ENCODE measurements around the gene FBXL4.

Gene FBXL4

GRCh38 chr6:98947411-98948292 lies at the start of gene FBXL4:
TSS of gene FBXL4 (minus strand) at chr6:98947946. CDS start at chr6:98926988, 20,958 bp downstream.
- peak; percentile 68 to 82 (median 72) for DNase-seq

DNA sequence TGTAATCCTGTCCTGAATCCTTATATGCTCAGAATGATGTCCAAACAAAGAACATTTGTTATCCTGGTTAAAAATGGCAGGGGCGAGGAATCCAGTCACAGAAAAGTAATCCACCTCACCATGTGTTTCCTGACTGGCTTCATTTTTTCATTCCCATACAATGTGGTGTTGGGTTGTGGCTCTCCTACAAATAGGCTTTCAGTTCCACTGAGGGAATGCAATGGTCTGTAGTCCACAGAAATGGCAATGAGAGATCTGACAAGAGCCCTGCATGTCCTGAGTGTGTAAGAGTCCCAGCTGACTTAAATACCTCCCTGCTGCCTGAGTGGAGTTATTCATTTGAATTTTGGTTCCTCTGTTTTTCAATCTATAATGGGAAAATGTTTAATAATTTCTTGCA lies 47.4 kb upstream of the FBXL4 start:
- no peak for DNase-seq

- no peak for DNase-seq
Observed at GRCh38 chr6:98992535-98992934, 44.8 kb upstream of the FBXL4 start.

DNA sequence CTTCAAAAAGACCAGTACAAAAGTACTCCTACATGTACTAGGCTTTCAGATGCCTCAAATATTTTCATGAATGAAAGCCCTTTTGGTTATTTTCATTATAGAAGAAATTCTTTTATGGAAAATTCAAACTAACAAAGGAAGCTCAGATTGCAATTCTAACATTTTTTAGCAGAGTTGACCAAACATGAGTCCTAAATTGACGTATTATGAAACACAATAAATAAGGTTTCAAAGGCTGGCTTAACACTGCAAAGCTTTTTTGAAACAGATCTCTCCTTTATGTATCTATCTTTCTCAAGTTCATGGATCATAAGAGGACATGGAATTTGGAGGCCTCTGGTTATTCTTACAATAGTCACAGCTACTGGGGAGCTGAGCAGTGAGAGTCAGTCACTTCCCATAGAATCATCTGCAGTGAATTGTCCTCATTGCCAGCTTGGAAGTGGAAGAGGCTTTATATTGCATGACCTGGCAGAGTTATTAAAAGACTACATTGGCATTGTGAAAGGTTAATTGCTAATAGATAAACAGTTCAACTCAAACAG lies 38.4 kb upstream of the FBXL4 start:
- DNase-seq: no peak

- no peak for DNase-seq
Observed at GRCh38 chr6:98985391-98985790, 37.6 kb upstream of the FBXL4 start.

DNA sequence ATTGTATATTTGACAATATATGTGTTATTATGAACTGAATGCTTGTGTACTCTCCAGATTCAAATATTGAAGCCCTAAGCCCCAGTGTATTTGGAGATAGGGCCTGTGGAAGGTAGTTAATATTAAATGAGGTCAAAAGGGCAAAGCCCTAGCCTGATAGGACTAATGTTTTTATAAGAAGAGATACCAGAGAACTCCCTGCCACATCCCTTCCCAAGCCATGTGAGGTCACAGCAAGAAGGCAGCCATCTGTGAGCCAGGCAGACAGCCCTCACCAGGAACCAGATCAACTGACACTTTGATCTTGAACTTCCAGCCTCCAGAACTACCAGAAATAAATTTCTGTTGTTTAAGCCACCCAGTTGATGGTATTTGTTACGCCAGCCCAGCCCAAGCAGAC lies 36.4 kb upstream of the FBXL4 start:
- DNase-seq: no peak

DNA sequence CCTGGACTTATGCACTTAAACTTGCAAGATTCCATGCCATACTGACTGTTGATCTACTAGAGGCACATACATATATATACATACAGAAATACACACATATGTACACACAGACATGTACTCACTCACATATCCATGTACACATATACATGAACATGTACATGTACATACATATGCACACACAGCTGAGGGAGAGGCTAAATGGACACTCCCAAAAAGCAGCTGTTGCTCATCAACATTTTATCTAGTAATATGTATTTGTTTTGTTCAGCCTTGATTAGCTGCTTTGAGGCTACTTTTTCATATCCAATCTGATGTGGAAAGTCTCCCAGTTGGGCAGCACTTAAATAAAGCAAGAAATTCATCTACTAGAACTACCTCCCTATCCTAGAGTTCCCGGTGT lies 33.7 kb upstream of the FBXL4 start:
- DNase-seq: no peak

DNA sequence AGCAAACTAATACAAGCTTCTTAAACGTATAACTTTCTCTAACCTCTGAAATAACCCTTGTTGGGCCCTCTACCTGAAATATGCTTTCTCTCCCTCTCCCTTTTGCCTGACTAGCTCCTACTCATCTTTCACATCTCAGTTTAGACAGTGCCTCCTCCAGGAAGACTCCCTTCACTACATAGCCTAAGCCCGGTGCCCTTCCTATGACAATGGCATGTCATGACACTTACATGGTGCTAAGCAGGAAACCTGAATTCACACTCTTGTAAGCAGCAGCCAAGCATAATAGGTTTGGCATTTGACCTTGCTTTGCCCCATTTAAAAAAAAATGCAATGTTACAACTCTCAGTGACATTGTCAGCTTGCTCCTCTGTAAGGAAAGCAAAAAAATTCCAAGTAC lies 33.1 kb upstream of the FBXL4 start:
- DNase-seq: no peak

DNA sequence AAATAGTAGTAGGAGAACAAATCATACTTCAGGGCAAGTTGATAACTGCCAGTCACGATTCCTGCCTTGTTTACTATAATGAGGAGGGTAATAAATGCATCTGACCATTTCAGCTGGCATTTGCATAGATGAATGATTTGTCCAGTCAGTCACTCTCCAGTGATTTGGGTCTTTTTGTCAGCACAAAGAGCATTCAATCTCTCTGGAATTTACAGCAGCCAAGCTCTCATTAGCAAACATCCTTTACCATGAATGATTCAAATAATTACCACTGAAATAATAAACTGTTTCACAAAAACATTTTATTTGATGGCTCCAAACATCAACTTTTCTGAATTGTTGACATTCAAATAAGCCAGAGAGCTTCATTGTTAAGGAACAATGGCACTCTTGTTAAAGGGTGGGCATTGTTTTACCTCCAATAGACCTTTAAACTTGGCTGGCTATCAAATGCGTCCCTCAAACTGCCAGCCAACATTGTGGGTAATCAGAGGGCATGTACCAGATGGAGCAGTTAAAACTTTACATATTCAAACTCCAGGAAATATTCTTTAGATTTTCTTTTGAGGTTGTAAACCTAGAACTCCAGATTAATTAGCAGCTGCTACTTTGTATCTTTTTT lies 30.0 kb upstream of the FBXL4 start:
- no peak for DNase-seq

- no peak for DNase-seq
Observed at GRCh38 chr6:98976674-98977385, 29.1 kb upstream of the FBXL4 start.

GRCh38 chr6:98975421-98975820 lies 27.7 kb upstream of the FBXL4 start:
- no peak for DNase-seq

DNA sequence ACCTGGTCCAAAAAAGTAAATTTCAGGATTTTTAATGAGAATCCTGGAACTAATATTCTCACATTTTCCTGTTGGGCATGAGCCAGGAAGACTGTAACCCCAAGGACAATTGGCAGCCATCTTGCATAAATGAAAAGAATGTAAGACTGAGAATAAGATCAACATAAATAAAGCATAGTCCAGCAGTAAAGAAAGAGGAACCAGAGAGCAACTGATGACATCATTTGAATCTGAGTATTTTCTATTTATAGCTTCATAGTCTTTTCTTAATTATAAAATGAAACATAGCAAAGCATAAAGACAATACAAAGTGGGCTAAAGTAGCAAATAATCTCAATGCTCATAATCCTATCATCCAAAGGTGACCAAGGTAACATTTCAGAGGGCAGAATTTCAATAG lies 26.6 kb upstream of the FBXL4 start:
- DNase-seq: no peak

- DNase-seq: no peak
Observed at GRCh38 chr6:98973571-98973970, 25.8 kb upstream of the FBXL4 start.

- no peak for DNase-seq
Observed at GRCh38 chr6:98971303-98971702, 23.6 kb upstream of the FBXL4 start.

DNA sequence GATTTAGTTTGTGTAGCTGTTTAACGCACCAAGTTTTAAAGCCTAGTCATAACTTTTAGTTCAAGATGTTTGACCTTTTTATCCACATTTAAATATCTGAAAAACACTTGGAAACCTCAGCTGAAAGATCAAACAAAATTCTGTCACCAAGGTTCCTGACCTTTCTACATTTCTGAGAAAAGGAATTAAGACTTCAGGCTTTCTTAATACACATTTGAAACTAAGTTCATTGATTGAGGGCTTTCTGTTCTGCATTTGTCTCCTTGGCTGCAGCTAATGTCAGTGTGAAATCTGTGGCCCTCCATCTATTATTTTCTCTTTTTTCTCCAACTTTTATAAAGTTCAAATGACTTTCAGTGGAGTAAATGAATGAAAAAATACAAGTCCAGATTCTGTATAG lies 22.7 kb upstream of the FBXL4 start:
- DNase-seq: no peak

- DNase-seq: no peak
Observed at GRCh38 chr6:98967616-98968015, 19.9 kb upstream of the FBXL4 start.

DNA sequence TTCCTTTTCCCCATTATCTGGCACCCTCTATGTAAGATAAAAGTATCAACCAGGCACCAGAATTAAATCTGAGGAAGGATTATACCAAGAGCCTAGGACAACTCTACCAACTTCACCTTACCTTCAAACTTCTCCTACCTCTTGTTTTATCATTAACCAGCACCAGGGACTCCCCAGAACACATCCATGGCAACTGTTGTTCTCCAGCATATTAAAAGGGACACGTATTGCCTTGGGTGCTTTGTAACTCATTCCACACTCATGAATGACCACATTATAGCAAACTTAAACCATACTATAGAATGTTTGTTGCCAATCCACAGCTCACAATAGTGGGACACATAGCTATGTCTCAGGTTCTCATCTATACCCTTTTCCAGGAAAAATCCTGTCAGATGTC lies 11.9 kb upstream of the FBXL4 start:
- no peak for DNase-seq

- DNase-seq: no peak
Observed at GRCh38 chr6:98958776-98959175, 11.0 kb upstream of the FBXL4 start.

- DNase-seq: no peak
Observed at GRCh38 chr6:98957450-98957849, 9.7 kb upstream of the FBXL4 start.

- no peak for DNase-seq
Observed at GRCh38 chr6:98949589-98949988, 1.8 kb upstream of the FBXL4 start.

DNA sequence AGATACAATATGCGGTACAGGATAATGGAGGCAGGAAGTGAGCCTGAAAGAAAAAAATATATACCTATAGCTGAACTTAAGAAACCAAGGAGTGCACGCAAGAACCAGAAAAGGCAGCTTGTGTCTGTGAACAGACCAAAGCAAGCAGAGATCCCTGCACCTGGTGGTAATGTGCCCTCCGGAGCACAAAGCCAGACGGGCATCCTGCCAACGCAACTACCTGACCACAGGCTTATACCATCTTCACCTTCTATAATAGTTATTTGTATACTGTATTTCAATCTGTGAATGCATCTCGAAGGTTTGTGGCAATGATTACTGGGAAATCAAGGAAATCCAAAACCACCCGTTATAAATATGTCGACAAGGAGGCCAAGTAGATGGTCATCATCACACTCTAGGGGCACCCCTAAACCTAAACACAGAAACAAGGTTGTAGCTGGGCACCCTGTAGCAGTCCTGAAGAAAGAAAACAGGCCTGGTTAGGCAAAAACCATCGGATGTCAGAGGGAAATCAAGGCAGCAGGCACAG lies 801 bp downstream of the FBXL4 start:
- peak; percentile 18 to 78 (median 26) for DNase-seq

DNA sequence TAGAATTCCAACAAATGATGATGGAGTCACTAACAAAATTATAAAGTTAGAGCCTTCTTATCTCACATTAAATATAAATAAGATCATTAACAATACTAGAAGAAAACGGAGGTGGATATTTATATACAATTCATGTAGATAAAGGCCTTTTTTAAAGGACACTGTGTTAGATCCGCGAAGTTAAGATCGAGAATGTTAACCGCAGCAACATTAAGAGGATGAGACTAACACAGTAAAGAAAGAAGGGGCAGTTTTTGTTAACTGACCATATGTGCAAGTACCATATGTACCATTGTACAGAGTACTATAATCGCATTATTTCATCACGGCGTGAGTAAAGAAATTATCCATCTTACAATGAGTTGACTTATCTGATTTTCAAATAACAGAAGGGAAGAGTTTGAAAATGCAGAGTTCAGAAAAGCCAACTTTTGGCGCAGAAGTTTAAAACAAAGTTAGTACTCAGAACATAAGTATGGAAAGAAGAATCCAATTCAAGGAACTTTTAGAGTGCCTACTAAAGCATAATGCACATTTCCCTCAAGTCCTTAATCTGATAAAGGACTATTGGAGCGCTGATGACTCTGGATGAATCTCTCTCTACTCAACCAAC lies 1.4 kb downstream of the FBXL4 start:
- no peak for DNase-seq
